ENCODE measurements around the gene NELFCD. TPM values are rescaled to one million over a fixed set of nuclear protein-coding genes. Genes with fewer than 3 reads are reported as not detected.

NELFCD gene
- total and polyA plus RNA-seq, 2 donors (not counting 1 experiment from before 2014, with no cell fraction given): 80.2 to 107 TPM

- DNase-seq: no peak
- no peak overlapping the region for H2AFZ ChIP-seq (ENCODE audit: insufficient read depth, low read depth, low read length, poor library complexity, severe bottlenecking)
- peaks cover 49% of the 10 kb centered on the region for H4K20me1 ChIP-seq (ENCODE audit: control insufficient read depth, insufficient read depth, low read length, poor library complexity, severe bottlenecking)
- WGBS (ENCODE audit: insufficient coverage): 95% methylated on average over 24 of the region's 24 CpGs
- H3K4me3 ChIP-seq (ENCODE audit: control extremely low read depth in 1 of 5, extremely low read depth in 1 of 5, insufficient read depth in 1 of 5, low read depth in 2 of 5, low read length in 4 of 5): no peak overlapping the region
- intact Hi-C loops (cut with micrococcal nuclease): no loop called here
- no peak overlapping the region for H3K4me2 ChIP-seq (replicated peaks; ENCODE audit: low read depth, low read length, poor library complexity, severe bottlenecking)
- H3K9ac ChIP-seq (ENCODE audit: low read length): no peak overlapping the region
- Mint-ChIP-seq H3K9me3 (ENCODE audit: insufficient read depth) (no peaks in the 10 kb centered on the region), H3K27ac (peak overlapping the region; percentile 41), H3K4me3 (no peak overlapping the region), H3K27me3 (no peaks in the 10 kb centered on the region), H3K4me1 (peaks cover 34% of the 10 kb centered on the region)
- H3K27ac ChIP-seq (ENCODE audit: low read length in 2 of 2): no peak overlapping the region
- H3K36me3 ChIP-seq (replicated peaks in 1 of 2; ENCODE audit: control extremely low read depth in 1 of 2, control insufficient read depth in 1 of 2, extremely low read depth in 1 of 2, insufficient read depth in 2 of 2, low read length in 1 of 2): peaks cover 0 to 67% of the 10 kb centered on the region in 2 experiments
- ChIA-PET CTCF (no interaction called here), POLR2A (no interaction called here)
- H3K79me2 ChIP-seq (ENCODE audit: control insufficient read depth, insufficient read depth, low read length): peaks cover 54% of the 10 kb centered on the region
- ATAC-seq (ENCODE audit: low read depth): no peak
- TF ChIP-seq CTCF (IDR thresholded peaks at IDR 0.05) (no peak), EZH2 (IDR thresholded peaks at IDR 0.05; ENCODE audit: borderline replicate concordance, insufficient read depth, low read depth, low read length, poor library complexity, severe bottlenecking) (no peak)
- no peaks in the 10 kb centered on the region for H3K27me3 ChIP-seq (replicated peaks in 1 of 4; ENCODE audit: control extremely low read depth in 1 of 4, control insufficient read depth in 3 of 4, insufficient read depth in 4 of 4, low read length in 3 of 4)
- H3K9me3 ChIP-seq (ENCODE audit: control extremely low read depth in 1 of 3, control insufficient read depth in 2 of 3, insufficient read depth in 1 of 3, low read length in 2 of 3): no peaks in the 10 kb centered on the region
- H3K4me1 ChIP-seq (ENCODE audit: control insufficient read depth in 2 of 2, insufficient read depth in 2 of 2, low read length in 2 of 2): peaks cover 7 to 8% of the 10 kb centered on the region in 2 donors
Measured at GRCh38 chr20:59024111-59024530, 43.1 kb downstream of the NELFCD start.

DNA sequence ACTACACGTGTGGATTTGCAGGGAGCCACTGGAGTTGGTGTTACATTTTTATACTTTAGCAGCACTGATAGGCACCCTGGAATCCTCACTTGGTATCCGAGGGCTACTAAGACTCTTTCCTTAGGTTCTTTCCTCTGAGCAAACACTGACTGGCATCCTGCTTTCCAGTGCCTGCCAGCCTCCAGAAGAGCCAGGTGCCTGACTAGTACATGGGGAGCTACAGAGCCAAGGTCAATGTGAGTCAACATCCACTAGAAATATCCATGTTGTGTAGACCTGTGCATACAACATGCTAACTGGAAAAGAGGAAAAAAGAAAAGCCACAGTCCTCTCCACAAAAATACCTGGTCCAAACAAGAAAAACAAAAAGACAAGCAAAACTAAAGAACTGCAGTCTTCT, 44.0 kb downstream of the NELFCD start:
- TF ChIP-seq CTCF (IDR thresholded peaks at IDR 0.05) (no peak), EZH2 (IDR thresholded peaks at IDR 0.05; ENCODE audit: borderline replicate concordance, insufficient read depth, low read depth, low read length, poor library complexity, severe bottlenecking) (no peak)
- H3K4me3 ChIP-seq (ENCODE audit: control extremely low read depth in 1 of 5, extremely low read depth in 1 of 5, insufficient read depth in 1 of 5, low read depth in 2 of 5, low read length in 4 of 5): no peak overlapping the region
- H4K20me1 ChIP-seq (ENCODE audit: control insufficient read depth, insufficient read depth, low read length, poor library complexity, severe bottlenecking): peaks cover 58% of the 10 kb centered on the region
- Mint-ChIP-seq H3K4me3 (no peak overlapping the region), H3K4me1 (peaks cover 44% of the 10 kb centered on the region), H3K27ac (no peak overlapping the region), H3K9me3 (ENCODE audit: insufficient read depth) (no peaks in the 10 kb centered on the region), H3K27me3 (no peaks in the 10 kb centered on the region)
- H3K9me3 ChIP-seq (ENCODE audit: control extremely low read depth in 1 of 3, control insufficient read depth in 2 of 3, insufficient read depth in 1 of 3, low read length in 2 of 3): no peaks in the 10 kb centered on the region
- ChIA-PET POLR2A (no interaction called here), CTCF (no interaction called here)
- H3K27me3 ChIP-seq (replicated peaks in 1 of 4; ENCODE audit: control extremely low read depth in 1 of 4, control insufficient read depth in 3 of 4, insufficient read depth in 4 of 4, low read length in 3 of 4): no peaks in the 10 kb centered on the region
- no peak overlapping the region for H2AFZ ChIP-seq (ENCODE audit: insufficient read depth, low read depth, low read length, poor library complexity, severe bottlenecking)
- 100% methylated on average over 2 of the region's 2 CpGs for WGBS (ENCODE audit: insufficient coverage)
- peaks cover 57% of the 10 kb centered on the region for H3K79me2 ChIP-seq (ENCODE audit: control insufficient read depth, insufficient read depth, low read length)
- peaks cover 0 to 77% of the 10 kb centered on the region in 2 experiments for H3K36me3 ChIP-seq (replicated peaks in 1 of 2; ENCODE audit: control extremely low read depth in 1 of 2, control insufficient read depth in 1 of 2, extremely low read depth in 1 of 2, insufficient read depth in 2 of 2, low read length in 1 of 2)
- ATAC-seq (ENCODE audit: low read depth): no peak
- peaks cover 11 to 18% of the 10 kb centered on the region in 2 donors for H3K4me1 ChIP-seq (ENCODE audit: control insufficient read depth in 2 of 2, insufficient read depth in 2 of 2, low read length in 2 of 2)
- no peak overlapping the region for H3K4me2 ChIP-seq (replicated peaks; ENCODE audit: low read depth, low read length, poor library complexity, severe bottlenecking)
- no peak overlapping the region for H3K27ac ChIP-seq (ENCODE audit: low read length in 2 of 2)
- intact Hi-C loops (cut with micrococcal nuclease): no loop called here
- no peak overlapping the region for H3K9ac ChIP-seq (ENCODE audit: low read length)
- DNase-seq: no peak
